22Rv1 (cell line): Measurements from ENCODE around the gene CKS1B.

Source experiments
- ZFX ChIP-seq: fragments of 450-650 bp; IDR thresholded peaks from 2 replicates; pipeline ENCODE4 v1.6.1; 2017; ENCODE audit warnings: antibody characterized with exemption, borderline replicate concordance
- TF ChIP-seq, protein P1 (sequence below): fragments of 450-650 bp; IDR thresholded peaks from 2 replicates; pipeline ENCODE4 v1.5.1; 2017; ENCODE audit warnings: mild to moderate bottlenecking

DNA sequence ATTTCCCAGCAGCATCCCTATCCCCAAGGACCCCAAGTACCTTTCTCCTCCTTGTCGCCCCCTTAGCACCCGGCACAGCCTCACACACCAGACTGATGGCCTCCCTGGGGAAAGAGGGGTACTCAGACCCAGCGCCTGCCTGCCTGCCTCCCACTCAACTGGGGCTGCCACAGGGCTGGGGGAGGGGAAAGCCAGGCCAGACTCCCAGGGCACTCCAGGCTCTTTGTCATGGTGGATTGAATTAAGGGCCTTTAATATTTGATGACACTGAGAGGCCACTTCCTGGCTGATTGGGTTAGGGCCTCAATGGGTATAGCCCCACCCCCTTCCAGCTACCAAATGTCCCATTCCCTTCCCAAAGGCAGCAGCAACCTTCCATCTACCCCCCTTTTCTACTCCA lies 5.8 kb upstream of the CKS1B start:
- TF ChIP-seq, protein P1, sequence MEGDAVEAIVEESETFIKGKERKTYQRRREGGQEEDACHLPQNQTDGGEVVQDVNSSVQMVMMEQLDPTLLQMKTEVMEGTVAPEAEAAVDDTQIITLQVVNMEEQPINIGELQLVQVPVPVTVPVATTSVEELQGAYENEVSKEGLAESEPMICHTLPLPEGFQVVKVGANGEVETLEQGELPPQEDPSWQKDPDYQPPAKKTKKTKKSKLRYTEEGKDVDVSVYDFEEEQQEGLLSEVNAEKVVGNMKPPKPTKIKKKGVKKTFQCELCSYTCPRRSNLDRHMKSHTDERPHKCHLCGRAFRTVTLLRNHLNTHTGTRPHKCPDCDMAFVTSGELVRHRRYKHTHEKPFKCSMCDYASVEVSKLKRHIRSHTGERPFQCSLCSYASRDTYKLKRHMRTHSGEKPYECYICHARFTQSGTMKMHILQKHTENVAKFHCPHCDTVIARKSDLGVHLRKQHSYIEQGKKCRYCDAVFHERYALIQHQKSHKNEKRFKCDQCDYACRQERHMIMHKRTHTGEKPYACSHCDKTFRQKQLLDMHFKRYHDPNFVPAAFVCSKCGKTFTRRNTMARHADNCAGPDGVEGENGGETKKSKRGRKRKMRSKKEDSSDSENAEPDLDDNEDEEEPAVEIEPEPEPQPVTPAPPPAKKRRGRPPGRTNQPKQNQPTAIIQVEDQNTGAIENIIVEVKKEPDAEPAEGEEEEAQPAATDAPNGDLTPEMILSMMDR = no peak
- TF ChIP-seq ZFX = no peak
